Left kidney (tissue), 2 donors: ENCODE measurements around the gene SYT1. TPM values are rescaled to one million over a fixed set of nuclear protein-coding genes. Genes with fewer than 3 reads are reported as not detected.

Experiments
- DNase-seq: peaks from one replicate; pipeline ENCODE4 v3.0.0-alpha.2; 2013
- polyA plus RNA-seq: library from polyadenylated mRNA; unstranded; fragments of 120-200 nt; gene quantifications from one replicate; pipeline ENCODE4 v1.2.1, GENCODE V29; 2013; ENCODE audit not compliant: insufficient read length

Gene SYT1
- polyA plus RNA-seq, 1 donor: 21.7 TPM

DNA sequence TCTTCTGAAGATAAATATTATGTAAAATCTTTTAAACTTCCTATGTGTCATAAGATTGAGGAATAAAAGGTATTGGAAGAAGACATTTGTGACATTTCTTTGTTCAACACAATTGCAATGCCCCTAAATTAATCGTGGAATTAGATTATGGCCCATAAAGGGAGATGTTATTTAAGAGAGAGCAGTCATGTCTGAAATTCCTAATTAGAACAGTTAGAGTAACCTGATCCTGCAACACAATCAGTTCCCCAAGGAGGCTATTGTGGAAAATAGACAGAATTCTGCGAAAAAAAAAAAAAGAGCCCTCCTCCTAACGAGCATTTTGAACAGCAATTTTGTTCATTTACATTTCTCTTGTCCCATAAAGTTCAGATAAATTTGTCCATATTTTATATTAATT lies 486.7 kb downstream of the SYT1 start:
- no peak for DNase-seq

DNA sequence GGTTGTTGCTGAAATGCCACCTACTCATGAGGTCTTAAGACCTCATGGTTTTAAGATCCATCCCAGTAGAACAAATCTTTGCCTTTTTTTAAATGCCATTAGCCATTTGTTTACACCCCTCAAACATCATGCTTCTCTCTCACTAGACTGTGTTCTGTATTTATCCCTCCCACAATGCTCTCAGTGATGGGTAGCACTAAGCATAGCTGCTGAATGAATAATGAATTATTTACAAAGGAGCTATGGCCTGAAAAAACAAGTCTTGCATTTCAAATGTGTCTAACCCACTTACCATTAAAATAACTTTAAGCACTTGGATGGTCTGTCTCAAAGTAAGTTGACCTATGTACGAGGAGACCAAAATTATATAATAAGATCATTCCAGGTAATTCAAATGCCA lies 491.6 kb downstream of the SYT1 start:
- no peak for DNase-seq

DNA sequence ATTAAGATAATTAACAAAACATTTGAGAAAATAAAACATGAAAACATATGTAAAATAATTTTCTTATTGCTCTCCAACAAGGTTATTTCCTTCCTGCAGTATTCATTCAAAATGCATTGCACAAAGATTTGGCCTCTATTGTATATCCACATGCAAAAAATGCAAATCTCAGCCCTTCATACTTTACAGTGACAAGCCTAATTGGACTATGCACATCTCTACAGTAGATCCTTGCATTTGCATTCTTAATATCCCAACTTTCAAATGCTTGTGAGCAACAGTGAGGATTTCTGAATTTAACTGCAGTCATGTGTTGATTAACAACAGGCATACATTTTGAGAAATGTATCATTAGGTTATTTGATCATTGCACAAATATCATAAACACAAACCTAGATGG lies 492.5 kb downstream of the SYT1 start:
- DNase-seq: no peak

DNA sequence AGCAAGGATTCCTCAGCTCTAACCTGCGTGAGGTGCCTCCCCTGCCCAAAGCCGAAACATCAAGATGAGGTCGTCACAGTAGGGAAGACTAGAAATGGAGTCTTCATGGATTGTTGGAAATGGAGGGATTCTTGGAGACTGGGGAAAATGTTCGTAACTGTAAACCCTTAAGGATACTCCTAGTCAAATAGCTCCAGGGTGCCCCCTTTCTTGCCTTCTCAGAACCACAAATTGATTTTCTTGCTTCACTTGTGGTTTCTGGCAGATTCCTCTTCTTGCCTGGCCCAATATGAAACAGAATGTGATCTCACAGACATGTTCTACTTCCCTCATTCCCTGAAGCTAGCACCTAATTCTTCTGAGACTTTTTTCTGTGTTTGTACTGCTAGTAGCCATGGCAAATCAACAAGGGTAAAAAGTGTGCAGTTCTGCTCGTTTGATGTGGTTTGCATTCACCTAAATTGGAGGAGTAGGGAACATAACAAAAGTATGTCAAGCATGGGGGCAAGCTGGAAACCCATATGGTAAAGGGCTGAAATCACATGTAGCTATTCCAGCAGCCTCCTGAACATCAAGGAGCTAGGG lies 494.2 kb downstream of the SYT1 start:
- no peak for DNase-seq

DNA sequence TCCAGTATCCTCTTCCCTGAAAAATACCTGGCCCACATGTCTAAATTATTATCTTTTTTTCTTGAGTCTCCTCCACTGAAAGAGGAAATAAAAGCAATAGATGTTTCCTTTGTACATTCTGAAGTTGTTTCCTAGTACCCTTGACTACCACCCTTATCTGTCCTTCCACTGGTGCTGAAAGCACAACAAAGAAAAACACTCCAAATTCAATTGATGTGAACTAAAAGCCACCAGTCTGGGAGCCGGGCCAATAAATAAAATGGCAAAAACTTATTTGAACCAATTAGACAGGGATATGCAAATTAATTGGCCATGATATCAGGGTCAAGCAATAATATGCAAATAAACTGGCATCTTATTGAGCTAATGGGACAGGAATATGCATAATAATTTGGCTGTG lies 495.7 kb downstream of the SYT1 start:
- DNase-seq: no peak

DNA sequence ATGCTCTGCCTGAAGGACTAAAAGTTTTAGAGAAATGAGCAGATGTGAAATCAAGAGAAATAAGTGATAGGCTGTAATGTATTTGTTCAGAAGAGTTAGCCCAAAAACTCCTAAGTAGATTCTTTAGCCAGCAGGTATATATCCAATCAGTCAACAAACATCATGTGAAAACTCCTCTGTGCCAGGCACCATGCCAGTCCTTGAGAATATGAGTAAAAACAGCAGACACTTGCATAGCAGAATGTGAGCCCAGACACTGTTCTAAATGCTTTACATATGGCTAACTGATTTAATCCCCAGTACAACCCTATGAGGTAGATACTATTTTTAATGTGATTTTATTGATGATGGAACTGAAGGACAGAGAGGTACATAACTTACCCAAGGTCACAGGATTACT lies 496.4 kb downstream of the SYT1 start:
- no peak for DNase-seq

DNA sequence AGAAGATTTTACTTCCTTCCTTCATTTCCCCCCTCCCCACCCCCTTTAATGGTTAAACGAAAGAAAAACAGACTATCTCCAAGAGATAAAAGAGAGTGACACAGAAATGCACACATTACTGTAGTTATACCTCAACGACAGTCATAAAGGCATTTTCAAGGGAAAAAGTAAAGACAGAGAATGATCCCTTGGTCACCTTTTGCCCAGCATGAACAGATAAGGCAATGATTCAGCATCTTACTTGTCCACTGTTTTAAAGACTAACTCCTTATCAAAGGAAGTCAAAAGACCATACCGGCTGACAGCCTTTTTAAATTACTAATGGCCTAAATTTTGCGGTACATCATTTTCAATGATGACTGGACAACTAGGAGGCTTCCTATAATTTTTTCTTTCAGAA lies 499.6 kb downstream of the SYT1 start:
- DNase-seq: no peak

DNA sequence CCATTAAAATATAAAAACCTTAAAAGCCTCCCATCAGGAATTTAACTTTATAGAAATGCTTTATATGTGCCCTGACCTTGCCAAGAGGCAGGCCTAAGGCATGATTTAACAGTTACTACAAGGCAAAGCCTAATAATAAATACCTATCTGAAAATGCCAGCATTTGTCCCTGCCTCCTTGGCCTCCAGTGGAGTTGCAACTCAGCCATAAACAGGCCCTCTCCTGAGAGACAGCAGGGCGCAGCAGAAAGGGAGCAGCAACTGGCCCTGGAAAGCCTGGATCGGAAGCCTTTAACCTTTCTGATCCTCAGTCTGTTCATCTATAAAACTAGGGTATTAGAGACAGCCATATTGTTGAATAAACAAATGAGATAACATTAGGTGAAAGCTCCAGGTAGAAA lies 501.8 kb downstream of the SYT1 start:
- no peak for DNase-seq

DNA sequence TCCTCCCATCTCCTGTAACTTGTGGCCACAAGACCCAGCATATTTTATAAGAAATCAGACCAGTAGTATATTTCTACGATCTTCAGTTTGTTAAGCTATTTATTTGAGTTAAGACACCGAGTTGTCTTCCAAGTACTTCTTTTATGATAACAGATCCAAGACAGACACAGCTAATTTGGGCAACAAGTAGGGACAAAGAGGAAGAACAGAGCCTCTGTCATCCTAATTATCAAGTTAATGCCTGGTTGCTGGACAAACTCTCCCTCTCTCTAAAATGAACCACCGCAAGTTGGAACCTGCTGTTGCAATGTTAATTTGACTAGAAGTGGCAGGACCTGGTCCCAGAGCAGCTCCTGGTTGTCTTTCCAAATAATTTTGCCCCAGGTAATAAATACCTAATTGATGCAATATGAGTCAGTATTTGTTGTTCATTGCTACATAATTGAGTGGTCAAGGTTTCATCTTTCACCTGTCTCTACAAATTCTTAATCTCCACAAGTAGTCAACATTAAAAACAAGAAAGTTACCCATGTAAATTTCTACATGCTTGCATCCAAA lies 502.5 kb downstream of the SYT1 start:
- no peak for DNase-seq

DNA sequence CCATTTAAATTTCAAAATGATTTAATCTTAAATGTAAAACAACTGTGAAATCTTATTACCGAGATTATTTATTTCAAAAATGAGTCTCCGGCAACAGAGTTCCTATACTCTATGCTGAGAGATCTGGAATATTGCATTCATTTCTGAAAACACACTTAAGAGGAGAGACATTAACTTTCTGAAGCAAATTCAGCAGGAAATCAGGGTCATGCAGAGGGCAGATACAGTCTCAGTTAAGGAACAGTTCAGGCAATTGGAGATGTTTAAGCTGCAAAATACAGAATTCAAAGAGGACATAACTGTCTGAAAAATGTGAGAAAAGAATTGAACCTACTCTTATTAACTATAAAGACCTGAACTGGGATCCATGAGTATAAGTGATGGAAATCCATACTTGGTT lies 505.4 kb downstream of the SYT1 start:
- no peak for DNase-seq

DNA sequence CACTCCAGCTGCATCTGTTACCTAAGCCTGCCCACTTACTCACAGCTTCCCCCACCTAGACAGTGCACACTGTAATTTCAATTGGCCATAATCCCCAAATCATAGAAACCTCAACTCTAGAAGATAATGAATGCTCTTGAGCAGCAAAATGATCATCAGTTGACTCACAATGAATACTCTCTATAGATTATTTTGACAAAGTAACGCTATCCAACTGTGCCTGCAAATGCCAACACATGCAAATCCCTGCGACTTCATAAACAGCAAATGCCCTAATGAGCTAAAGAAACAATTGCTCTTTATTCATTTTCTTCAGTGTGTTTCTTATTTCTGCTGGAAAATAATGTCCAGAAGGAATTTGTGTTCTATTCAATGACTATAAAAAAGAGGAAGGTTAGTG lies 506.7 kb downstream of the SYT1 start:
- no peak for DNase-seq

DNA sequence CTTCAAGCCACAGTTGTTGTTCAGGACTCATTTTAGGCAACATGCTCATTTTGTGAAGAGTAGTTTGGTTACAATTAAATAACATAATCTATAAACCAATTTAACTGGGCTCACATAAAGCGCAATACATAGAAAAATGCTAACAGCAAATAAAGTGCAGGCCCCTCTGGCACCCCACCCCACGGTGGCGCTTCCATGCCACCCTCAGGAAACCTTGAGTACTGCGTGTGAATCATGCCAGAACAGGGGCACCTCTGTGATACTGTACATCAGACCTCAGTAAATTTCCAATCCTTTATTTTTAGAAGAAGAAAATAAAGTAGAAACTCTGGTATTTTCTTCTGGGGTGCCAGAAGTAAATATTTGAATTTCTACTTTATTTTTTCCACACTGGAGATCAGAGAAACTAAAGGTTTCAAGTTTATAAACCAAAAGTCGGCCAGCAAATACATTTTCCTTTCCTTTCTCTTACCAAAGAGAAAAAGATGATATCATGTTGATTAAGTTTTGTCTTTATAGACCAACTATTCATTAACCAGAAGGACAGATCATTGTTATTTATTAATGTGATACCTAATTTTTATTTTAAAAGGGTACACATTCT lies 509.4 kb downstream of the SYT1 start:
- DNase-seq: peak; percentile 15

DNA sequence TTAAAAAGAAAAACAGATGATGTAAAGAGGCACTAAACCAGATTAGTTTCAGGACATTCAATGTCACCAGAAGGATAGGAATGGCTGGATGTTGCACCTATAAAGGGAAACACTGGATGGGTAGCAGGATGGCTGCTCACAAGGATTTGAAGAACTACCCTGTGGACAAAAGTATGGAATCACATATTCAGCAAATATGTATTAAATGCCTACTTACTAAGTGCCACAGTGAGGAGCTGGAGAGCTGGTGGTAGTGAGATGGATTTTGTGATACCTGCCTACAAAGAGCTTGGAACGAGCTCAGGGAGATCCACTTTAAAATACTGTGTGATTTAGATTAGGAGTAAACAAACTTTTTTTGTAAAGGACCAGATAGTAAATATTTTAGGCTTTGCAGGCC lies 510.0 kb downstream of the SYT1 start:
- DNase-seq: no peak

DNA sequence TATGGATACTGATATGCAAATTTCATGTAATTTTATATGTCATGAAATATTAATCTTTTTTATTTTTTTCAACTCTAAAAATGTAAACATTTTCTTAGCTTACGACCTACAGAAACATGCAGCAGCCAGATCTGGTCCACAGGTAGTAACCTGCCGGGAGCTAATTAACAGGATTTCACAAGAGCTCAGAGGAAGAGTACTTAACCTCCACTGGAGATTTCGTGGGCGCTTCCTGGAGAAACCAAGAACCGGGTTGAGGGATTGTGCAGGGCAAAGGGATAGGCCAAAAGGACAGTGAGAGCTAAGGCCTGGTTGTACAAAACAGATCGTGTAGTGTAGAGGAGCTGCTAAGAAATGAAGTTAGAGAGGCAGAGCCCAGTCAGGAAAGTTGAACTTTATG lies 510.5 kb downstream of the SYT1 start:
- DNase-seq: no peak

DNA sequence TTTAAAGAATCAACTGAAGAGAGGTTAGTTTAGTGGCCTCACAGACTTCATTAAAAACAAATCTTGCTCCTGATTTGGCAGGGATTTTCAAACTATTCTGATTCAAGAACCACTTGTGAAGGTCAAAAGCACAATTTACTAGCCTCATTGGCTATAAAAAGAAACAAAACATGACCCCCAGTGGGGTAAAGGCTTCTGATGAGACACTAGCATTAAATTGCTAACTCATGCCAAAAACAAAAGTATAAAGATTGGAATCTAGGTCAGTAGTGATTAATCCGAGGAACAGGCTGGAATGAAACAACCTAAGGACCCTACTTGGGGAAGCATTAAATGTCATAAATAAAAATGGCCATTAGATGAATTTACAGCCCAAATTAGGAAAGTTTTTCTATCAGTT lies 513.9 kb downstream of the SYT1 start:
- no peak for DNase-seq

DNA sequence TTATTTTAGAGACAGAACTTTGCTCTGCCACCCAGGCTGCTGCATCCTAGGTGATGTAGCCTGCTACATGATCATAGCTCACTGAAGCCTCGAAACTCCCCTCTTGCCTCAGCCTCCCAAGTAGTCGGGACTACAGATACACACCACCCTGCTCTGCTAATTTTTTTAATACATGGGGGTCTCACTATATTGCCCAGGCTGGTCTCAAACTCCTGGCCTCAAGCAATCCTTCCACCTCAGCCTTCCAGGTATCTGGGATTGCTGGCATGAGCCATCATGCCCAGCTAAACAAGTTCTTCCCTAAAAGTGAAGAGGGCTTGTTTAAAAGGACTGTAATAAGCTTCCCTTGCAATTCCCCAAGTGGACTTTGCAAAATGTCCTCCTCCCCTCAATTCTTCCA lies 515.8 kb downstream of the SYT1 start:
- no peak for DNase-seq

DNA sequence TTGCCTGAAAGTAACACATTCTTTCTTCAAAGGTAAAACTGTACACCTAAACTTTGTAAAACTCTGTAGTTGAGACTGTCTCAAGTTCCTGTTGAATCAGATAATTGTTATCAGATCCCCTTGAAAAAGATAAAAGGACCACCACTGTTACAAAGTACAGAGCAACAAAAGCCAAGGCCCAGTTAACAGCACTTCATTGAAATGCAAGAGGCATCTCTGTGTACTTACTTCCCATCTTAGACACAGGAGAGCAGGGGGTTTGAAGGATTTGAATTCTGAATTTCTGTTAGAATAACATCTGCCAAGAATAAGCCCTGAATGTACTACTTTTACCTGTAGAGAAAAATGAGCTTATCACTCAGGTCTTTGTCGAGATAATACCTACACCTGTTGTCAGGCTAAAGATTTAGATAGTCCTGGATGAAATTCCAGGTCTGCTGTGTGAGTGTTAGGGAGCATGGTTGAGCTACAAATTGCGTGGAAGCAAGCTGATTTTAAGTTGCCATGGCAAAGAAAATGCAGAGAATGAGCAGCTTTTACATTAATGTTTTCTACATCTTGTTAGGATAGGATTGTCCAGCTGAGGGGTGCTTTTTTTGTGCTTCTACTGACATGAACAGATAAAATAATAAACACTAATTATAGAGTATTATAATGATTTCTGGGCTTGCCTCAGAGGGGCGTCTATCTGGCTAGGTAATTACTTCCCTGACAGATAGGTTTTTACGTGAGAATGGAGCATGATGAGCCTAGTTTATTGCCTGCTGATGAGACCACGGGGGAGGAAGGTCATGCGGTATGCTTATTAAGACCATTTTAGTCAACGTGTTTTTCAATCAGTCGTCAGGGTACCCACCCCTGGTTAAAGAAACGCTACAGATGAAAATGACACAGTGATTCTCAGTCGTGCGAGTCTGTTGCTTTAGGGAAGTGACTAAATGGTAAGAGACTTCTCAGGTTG lies 517.0 kb downstream of the SYT1 start:
- DNase-seq: no peak

DNA sequence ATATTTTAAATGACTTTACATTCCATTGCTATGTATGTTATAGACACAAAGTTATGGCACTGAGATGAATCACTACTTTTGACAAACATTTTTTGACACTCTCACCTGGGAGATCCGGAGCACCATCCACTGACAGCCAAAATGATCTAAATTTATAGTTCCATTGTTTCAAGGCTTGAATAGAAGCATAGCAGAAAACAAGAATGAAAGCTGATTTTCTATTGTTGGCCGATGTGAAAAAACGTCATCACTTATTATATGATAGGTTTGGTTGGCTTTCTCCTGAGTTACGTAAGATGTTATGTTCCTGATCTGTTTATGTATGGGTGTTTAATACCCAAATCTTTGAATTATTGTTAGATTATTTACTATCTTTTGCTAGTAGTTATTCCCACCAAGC lies 520.0 kb downstream of the SYT1 start:
- DNase-seq: no peak

DNA sequence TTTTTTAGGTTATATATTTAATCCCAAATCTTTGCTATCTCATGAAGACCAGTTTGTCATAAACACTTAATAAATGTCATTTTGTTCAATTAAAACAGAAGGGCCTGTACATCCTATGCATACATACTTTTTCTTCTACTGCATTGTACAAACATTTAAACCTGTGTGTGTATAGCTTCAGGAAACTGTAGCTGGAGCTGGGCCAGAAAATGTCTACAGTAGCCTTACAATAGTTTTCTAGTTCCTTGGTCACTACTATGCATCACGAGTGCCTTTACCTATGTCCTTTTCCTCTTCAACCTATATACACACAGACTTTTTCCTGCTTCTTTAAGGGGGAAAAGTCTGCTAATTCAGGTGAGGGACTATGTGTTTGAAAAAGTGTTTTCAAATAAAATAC lies 523.4 kb downstream of the SYT1 start:
- no peak for DNase-seq

DNA sequence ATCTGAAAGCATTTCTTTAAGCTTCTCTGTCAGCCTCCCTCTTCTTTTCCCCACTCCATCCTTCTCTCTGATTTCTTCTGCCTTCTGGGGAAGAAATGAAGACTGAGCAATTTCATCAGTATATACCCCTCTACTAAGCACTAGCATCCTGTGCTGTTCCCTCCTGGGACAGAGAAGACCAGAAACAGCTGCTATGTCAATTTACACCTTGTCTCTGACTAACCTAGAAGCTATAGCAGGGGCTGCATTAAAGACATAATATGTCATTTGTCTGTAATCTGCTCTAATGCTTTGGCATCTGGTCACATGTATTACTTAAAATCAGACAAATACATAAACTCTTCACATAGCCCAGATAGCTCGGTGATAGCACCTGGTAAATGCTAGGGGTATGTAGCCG lies 529.3 kb downstream of the SYT1 start:
- no peak for DNase-seq

DNA sequence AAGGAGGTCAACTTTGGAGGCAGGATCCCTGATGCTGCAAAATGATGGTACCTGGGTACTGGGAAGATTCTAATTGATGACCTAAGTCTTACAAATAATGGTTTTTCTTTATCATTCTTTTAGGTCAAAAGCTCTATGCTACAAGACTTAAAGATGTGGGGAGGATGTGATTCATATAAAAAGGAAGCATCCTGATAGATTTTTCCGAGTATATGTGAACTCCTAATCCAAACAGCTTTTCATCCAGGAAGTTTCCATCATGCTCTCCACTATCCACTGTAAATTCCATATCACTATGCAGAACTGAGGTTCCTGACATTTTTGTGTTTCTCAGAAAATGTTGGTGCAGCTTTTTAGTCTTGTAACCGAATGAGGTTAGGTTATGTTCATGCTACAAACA lies 533.0 kb downstream of the SYT1 start:
- no peak for DNase-seq

DNA sequence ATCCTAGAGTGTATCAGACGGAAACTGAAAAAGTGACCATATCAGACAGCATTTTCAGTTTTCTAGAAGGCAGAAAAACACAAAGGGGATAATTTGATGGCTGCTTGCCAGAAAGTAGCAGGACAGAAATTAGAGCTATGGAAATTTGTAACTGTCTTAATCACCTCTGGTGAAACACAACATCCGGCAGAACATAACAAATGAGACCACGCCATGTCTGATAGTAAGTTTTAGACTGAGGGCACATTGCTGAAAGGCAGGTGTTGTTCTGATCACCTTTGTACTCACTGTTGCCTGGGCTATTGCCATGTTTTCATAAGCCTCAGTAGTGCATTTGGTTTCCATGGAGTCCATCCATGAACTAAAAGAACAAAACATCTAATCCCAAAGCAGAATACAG lies 535.9 kb downstream of the SYT1 start:
- DNase-seq: no peak

DNA sequence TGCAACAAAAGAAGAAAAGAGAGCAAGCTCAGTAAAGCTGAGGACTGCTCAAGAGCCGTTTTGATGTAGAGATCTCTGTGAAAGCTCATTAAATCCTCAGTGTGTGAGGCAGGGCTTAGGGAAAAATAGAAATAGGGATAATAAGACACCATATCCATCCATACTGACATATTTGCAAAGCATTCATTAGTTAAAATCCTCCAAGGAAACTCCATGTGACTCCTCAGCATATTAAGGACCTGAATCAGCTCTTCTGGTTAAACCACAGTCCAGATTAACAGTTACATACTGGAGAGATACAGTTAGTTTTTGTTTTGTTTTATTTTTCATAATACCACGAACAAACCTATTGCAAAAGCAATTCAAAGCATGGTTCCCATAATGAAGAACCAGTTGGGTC lies 538.0 kb downstream of the SYT1 start:
- no peak for DNase-seq
